22Rv1 (cell line): ENCODE results near the gene GLIPR1.
"Not testable (repeated sequence)": the region's sequence is repeated elsewhere in the genome, so short reads cannot be mapped to it uniquely, and the experiment has no call there.

Experiments used
- ZFX ChIP-seq: fragments of 450-650 bp; IDR thresholded peaks from 2 replicates; pipeline ENCODE4 v1.6.1; 2017; ENCODE audit warnings: antibody characterized with exemption, borderline replicate concordance
- TF ChIP-seq, protein P1 (sequence below): fragments of 450-650 bp; IDR thresholded peaks from 2 replicates; pipeline ENCODE4 v1.5.1; 2017; ENCODE audit warnings: mild to moderate bottlenecking

DNA sequence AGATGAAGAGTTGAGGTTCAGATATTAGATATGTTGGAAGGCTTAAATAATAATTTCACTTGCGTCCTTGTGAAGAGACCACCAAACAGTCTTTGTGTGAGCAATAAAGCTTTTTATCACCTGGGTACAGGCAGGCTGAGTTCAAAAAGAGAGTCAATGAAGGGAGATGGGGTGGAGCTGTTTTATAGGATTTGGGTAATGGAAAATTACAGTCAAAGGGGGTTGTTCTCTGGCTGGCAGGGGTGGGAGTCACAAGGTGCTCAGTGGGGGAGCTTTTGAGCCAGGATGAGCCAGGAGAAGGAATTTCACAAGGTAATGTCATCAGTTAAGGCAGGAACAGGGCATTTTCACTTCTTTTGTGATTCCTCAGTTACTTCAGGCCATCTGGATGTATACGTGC lies 3.9 kb downstream of the GLIPR1 start:
- TF ChIP-seq, protein P1, sequence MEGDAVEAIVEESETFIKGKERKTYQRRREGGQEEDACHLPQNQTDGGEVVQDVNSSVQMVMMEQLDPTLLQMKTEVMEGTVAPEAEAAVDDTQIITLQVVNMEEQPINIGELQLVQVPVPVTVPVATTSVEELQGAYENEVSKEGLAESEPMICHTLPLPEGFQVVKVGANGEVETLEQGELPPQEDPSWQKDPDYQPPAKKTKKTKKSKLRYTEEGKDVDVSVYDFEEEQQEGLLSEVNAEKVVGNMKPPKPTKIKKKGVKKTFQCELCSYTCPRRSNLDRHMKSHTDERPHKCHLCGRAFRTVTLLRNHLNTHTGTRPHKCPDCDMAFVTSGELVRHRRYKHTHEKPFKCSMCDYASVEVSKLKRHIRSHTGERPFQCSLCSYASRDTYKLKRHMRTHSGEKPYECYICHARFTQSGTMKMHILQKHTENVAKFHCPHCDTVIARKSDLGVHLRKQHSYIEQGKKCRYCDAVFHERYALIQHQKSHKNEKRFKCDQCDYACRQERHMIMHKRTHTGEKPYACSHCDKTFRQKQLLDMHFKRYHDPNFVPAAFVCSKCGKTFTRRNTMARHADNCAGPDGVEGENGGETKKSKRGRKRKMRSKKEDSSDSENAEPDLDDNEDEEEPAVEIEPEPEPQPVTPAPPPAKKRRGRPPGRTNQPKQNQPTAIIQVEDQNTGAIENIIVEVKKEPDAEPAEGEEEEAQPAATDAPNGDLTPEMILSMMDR, result not testable (repeated sequence)
- TF ChIP-seq ZFX, result not testable (repeated sequence)
